Activated CD4-positive, CD25-positive, alpha-beta regulatory T cell treated with anti-CD3 and anti-CD28 coated beads, Interleukin-2, amount 50 U/mL, for 72 hours (primary cell): Measurements from ENCODE around the gene TRMT61A.
"Not testable (repeated sequence)": the region's sequence is repeated elsewhere in the genome, so short reads cannot be mapped to it uniquely, and the experiment has no call there.

Experiments used
- DNase-seq: peaks from one replicate; pipeline ENCODE4 v3.0.0; 2021

The TRMT61A gene

GRCh38 chr14:103509864-103510723, 18.9 kb upstream of the TRMT61A start:
- DNase-seq = no peak

- no peak for DNase-seq
Measured at GRCh38 chr14:103510724-103511693, 18.0 kb upstream of the TRMT61A start.

GRCh38 chr14:103512180-103512579, 16.8 kb upstream of the TRMT61A start:
- not testable (repeated sequence) for DNase-seq

GRCh38 chr14:103512701-103513611, 16.0 kb upstream of the TRMT61A start:
- DNase-seq = no peak

DNA sequence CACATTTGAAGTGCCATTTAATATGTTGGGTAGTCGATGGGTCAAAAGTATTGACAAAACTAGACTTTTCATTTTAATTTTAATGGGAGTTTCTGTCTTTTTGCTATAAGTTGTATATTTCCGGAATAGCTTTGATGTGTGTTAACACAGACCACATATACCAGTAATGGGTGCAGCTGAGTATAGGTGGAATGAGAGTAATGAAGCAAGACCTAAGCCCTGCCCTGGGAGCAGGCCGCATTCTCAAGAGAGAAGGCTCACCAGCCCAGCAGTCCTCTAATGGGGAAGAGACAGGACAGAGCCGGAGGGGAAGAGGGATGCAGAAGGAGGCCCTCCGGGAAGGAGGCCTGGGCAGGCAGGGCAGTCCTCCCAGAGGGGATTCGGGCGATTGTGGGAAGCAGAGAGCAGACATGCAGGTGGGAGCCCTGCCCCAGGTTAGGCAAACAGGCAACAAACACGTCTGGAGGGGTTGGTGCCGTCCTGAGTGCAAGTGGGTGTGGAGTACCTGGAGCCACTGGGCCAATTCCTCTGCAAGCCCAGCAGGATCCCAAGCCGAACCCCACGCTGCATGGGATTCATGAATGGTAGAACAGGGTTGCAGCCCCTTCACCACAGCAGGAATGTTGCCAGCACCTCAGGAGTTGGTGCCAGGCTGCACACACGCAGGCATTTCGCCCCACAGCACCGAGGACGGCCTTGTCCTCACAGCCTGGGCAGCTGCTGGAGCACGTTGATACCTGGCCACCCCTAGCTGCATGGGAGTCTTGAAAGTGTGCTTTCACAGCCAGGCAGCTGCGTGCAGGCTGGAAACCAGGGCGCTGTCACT, 14.2 kb upstream of the TRMT61A start:
- peak; percentile 27 for DNase-seq

DNA sequence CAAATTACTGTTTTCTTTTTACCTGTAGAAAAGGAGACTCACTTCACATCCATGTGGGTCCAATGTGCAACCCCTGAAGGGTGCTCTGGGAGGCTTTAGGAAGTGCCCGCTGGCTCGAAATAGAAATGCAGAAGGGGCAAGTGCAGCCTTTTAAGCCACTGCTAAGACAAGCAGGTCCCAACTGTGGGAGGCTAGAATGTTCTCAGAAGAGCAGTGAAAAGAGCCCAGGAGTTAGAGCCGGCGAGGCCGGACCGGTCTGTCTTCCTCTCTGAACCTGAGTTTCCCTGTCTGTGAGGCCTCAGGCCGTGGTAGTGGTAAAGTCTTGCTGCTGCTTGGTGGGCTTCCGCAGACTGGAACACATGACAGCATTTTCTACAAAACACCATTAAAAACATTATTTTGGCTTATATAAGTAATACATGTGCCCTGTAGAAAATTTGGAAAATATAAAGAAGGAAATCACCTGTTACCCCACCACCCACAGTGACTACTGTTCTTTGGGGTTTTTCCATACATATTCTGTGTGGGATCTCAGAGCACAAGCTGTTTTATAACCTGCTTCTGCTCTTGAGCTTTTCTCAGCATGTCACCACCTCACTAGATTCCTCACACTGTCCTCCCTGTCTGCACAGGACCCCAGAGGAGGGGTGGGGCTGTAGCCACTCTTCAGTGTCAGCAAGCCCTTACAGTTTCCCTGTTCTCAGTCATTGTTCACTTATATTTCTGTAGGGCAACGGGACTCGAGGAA, 12.4 kb upstream of the TRMT61A start:
- peak; percentile 18 for DNase-seq

DNA sequence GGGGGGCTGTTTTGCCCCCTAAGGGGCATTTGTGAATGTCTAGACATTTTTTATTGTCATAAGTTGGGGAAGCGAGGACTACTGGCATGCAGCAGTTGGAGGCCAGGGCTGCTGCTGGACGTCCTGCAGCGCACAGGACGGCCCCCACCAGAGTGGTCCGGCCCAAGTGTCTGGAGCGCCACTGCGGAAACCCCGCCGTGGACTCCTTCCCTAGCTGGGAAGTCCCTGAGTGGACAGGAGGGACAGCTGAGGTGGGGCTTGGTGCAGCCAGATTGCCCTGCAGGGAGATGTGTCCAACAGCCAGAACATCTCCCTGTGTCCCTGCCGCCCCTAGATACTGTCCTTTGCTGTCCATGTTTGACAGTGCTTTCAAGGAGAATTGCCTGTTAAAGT, 11.8 kb upstream of the TRMT61A start:
- no peak for DNase-seq

DNA sequence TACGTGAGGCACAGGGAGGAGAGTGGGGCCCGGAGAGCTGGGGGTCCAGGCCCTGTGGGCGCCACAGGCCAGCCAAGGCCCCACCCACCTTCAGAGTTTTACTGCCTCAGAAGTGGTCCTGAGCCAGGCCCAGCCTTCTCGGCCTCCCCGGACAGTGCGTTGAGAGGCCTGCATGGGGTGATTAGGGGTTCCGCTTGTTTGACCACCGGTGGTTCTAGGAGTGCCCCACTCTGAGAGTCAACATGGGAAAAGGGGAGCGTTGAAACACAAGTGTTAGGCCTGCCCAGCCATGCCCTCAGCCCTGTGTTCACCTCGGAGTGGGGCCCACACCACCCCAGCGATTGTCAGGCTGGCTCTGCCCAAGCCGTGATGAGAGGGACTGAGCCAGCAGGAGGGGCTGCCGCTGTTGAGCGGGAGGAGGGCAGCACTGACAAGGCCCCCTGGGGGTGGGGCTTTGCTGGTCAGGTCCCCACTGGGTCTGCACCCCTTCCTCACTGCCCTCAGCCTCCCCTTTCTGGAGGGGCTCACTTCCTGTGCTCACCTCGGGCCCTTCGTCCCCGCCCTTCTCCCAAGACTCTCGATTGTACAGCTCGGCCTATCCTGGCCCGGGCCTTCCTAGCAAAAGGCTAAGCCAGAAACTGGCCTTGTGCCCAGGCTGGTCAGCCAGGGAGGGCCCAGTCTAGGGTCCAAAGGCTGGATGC, 11.1 kb upstream of the TRMT61A start:
- DNase-seq = no peak

- DNase-seq = peak; percentile 63
Measured at GRCh38 chr14:103518422-103519042, 10.5 kb upstream of the TRMT61A start.

DNA sequence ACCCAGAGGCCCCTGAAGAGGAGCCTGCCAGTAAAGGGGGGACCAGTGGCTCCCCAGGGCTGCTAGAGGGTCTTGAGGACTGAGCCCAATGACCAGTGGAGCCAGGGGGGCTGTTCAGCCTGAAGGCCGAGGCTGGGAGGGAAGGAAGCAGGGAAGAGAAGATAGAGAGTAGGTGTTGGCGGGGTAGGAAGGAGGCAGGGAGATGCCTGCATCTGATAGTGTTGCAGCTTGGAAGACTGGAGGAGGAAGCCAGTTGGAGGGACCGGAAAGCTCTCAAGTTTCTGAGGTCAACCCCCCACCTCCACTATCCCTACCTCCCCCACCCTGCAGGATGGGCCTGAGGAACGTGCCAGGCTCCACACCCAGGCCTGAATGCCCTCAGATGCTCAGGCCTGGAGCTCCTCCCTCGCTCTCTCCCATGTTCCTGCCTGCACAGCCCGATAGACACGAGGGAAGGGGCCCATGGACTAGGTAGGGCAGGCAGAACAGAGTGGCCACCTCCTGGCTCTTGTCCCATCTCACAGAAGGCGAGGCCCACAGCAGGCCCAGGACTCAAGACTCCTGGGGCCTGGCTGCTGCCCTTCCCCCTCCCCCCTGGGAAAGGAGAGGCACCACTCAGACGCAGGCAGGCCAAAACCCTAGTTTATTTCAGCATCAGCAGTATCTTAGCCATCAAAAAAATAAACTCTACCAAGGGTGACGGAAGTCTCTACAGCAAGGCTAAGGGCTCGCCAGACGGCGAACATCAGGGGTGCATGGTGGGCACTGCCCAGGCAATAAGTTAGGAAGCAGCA, 9.8 kb upstream of the TRMT61A start:
- no peak for DNase-seq

DNA sequence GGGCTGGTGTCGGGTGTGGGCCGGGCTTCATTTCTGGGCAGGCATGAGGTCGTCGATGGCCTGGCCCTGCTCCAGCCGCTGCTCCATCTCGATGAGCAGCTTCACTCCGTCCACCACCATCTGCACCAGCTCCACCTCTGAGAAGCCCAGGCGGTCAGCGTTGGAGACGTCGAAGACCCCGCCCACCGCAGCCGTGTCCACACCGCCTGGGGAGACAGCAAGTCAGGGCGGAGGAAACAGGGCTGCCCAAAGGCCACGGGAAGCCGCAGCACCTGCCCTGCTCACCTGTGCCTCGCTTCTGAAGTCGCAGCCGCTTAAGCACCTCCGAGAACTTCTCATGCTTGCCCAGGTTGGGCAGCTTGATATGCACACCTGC, 9.2 kb upstream of the TRMT61A start:
- DNase-seq = no peak

DNA sequence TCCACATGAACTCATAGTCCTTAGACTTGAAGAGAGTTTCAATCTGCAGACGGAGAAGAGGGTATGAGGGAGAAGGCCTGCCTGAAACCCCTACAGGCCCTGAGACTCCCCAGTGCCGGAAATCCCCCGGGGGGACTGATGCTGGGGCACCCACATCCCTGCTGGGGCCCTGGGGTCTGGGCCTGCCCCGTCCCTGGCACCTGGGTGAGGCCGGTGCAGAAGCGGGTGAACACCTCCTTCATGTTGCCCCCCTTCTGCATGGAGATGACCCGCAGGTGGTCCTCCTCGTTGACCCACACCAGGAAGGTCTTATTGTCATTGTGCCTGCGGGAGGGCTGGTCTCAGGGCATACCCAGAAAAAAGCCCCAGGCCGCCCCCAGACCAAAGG, 8.7 kb upstream of the TRMT61A start:
- no peak for DNase-seq

GRCh38 chr14:103520657-103521437, 8.1 kb upstream of the TRMT61A start:
- peak; percentile 61 for DNase-seq

GRCh38 chr14:103521438-103521950, 7.5 kb upstream of the TRMT61A start:
- DNase-seq = no peak

GRCh38 chr14:103521951-103522563, 6.9 kb upstream of the TRMT61A start:
- no peak for DNase-seq

- DNase-seq = no peak
Measured at GRCh38 chr14:103522649-103523574, 6.1 kb upstream of the TRMT61A start, which contains the start of gene CKB. Gene CKB, minus strand, starts transcription at chr14:103522830. Its CDS starts 337 bp downstream, at chr14:103522493.
